Calu3 (cell line): ENCODE results near the gene GMDS. TPM values are rescaled to one million over a fixed set of nuclear protein-coding genes. Genes with fewer than 3 reads are reported as not detected.

Source experiments
- BruUV-seq: library from RNA; stranded (reverse); fragments of 400-500 nt; replicated peaks from 2 replicates; lab custom pipeline; 2021; lab: Mats Ljungman, UMichigan
- CTCF ChIA-PET: fragments of 300-600 bp; sonication (Branson Sonifier 250); formaldehyde crosslinking; loops from one replicate; lab custom pipeline; 2022; ENCODE audit warnings: antibody characterized with exemption; lab: Charles Lee
- DNase-seq: peaks from one replicate; pipeline ENCODE4 v3.0.0; 2022
- H3K27ac Mint-ChIP-seq: one replicate; pipeline ENCODE4 v1.8.0; 2022; ENCODE audit warnings: mixed read lengths; ENCODE audit not compliant: unreplicated experiment
- H3K27me3 Mint-ChIP-seq: one replicate; pipeline ENCODE4 v1.8.0; 2022; ENCODE audit warnings: mixed read lengths; ENCODE audit not compliant: unreplicated experiment
- H3K36me3 Mint-ChIP-seq: one replicate; pipeline ENCODE4 v1.8.0; 2022; ENCODE audit warnings: mild to moderate bottlenecking, moderate library complexity, mixed read lengths; ENCODE audit not compliant: insufficient read depth, unreplicated experiment
- H3K4me1 Mint-ChIP-seq: one replicate; pipeline ENCODE4 v1.8.0; 2022; ENCODE audit warnings: mild to moderate bottlenecking, low read depth, mixed read lengths; ENCODE audit not compliant: unreplicated experiment
- H3K4me3 Mint-ChIP-seq: one replicate; pipeline ENCODE4 v1.8.0; 2022; ENCODE audit warnings: mild to moderate bottlenecking, low read depth, moderate library complexity, mixed read lengths; ENCODE audit not compliant: unreplicated experiment
- H3K9me3 Mint-ChIP-seq: one replicate; pipeline ENCODE4 v1.8.0; 2022; ENCODE audit warnings: low read depth, mixed read lengths; ENCODE audit not compliant: unreplicated experiment
- CTCF ChIP-seq: fragments of 200-600 bp; IDR thresholded peaks from one replicate; pipeline ENCODE4 v1.8.0; 2022; ENCODE audit warnings: antibody characterized with exemption; ENCODE audit not compliant: unreplicated experiment
- intact Hi-C: fragments of 100-400 bp; cut with micrococcal nuclease; formaldehyde crosslinking; loops from one replicate; pipeline ENCODE4 v1.10.0; 2022; ENCODE audit not compliant: unreplicated experiment
- total RNA-seq: library from RNA; stranded (reverse); gene quantifications from 2 replicates; pipeline ENCODE4 v1.2.3, GENCODE V29; 2022

Gene GMDS
- total RNA-seq, 1 experiment from 2014 or later = 58.2 TPM

GRCh38 chr6:2103765-2104523 is 141.5 kb downstream of the GMDS start:
- TF ChIP-seq CTCF = no peak
- no TSS peak for BruUV-seq
- intact Hi-C loops = loop anchor here (2.0 to 10.0 kb wide), 4 partner anchors 248 to 499 kb away; no protein-coding TSS in a partner anchor

GRCh38 chr6:2102966-2103365 is 142.4 kb downstream of the GMDS start:
- no peak for TF ChIP-seq CTCF
- no peaks in the 10 kb centered on the region for H3K9me3 Mint-ChIP-seq
- no peak for DNase-seq
- intact Hi-C loops = loop anchor here (5.0 to 10.0 kb wide), 3 partner anchors 249 to 342 kb away; no protein-coding TSS in a partner anchor
- H3K4me1 Mint-ChIP-seq = peaks cover 8% of the 10 kb centered on the region
- CTCF ChIA-PET = interaction anchor here (2.4 kb wide), 1 partner anchor 506 kb away, joined by 13 read pairs; no protein-coding TSS in a partner anchor
- no peak overlapping the region for H3K4me3 Mint-ChIP-seq
- no peaks in the 10 kb centered on the region for H3K27me3 Mint-ChIP-seq
- H3K27ac Mint-ChIP-seq = no peak overlapping the region
- no TSS peak for BruUV-seq
- peaks cover 5% of the 10 kb centered on the region for H3K36me3 Mint-ChIP-seq

More at GRCh38 chr6:2103765-2104523, 141.5 kb downstream of the GMDS start:
- Mint-ChIP-seq H3K4me3 (peak overlapping the region; percentile 54), H3K27me3 (no peaks in the 10 kb centered on the region), H3K9me3 (no peaks in the 10 kb centered on the region), H3K4me1 (peaks cover 8% of the 10 kb centered on the region), H3K27ac (peak overlapping the region; percentile 66), H3K36me3 (peaks cover 5% of the 10 kb centered on the region)
- no peak for DNase-seq
- CTCF ChIA-PET = interaction anchor here (0.6 to 2.4 kb wide), 4 partner anchors 211 to 531 kb away, joined by 3 to 13 read pairs (median 5); no protein-coding TSS in a partner anchor

GRCh38 chr6:2102316-2102883 is 143.0 kb downstream of the GMDS start:
- H3K4me1 Mint-ChIP-seq = peaks cover 8% of the 10 kb centered on the region

More at GRCh38 chr6:2102316-2102883, 143.0 kb downstream of the GMDS start:
- BruUV-seq = no TSS peak
- Mint-ChIP-seq H3K4me3 (no peak overlapping the region), H3K27ac (no peak overlapping the region), H3K9me3 (no peaks in the 10 kb centered on the region), H3K27me3 (no peaks in the 10 kb centered on the region), H3K36me3 (peaks cover 5% of the 10 kb centered on the region)
- CTCF ChIA-PET = interaction anchor here (2.4 kb wide), 1 partner anchor 505 kb away, joined by 13 read pairs; no protein-coding TSS in a partner anchor
- DNase-seq = no peak
- intact Hi-C loops = loop anchor here (5.0 to 10.0 kb wide), 3 partner anchors 250 to 342 kb away; no protein-coding TSS in a partner anchor
- no peak for TF ChIP-seq CTCF
